ENCODE measurements around the gene TUBAL3.

DNA sequence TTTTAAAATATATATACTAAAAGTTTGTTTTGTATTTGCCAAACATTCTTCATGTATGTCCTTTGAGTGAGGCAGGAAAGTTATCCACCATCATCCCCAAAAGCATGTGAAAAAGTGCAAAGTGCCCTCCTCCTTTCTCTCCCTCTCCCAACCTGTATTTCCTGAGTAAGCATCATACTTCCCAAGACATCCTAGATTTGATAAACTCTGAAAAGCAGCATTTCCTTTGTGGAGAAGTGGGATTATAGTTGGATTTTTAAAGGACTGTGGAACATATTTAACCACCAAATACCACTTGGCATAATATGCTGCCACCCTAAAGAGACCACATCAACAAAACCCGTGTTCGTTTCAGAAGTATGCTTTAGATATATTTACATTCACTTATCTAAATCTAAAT, 44.6 kb upstream of the TUBAL3 start:
- TF ChIP-seq, protein P1, sequence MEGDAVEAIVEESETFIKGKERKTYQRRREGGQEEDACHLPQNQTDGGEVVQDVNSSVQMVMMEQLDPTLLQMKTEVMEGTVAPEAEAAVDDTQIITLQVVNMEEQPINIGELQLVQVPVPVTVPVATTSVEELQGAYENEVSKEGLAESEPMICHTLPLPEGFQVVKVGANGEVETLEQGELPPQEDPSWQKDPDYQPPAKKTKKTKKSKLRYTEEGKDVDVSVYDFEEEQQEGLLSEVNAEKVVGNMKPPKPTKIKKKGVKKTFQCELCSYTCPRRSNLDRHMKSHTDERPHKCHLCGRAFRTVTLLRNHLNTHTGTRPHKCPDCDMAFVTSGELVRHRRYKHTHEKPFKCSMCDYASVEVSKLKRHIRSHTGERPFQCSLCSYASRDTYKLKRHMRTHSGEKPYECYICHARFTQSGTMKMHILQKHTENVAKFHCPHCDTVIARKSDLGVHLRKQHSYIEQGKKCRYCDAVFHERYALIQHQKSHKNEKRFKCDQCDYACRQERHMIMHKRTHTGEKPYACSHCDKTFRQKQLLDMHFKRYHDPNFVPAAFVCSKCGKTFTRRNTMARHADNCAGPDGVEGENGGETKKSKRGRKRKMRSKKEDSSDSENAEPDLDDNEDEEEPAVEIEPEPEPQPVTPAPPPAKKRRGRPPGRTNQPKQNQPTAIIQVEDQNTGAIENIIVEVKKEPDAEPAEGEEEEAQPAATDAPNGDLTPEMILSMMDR (IDR thresholded peaks at IDR 0.05; ENCODE audit: low read depth, low read length) = no peak
- TF ChIP-seq POLR2A (IDR thresholded peaks at IDR 0.05; ENCODE audit: extremely low read depth, insufficient read length) (no peak), MYC (IDR thresholded peaks at IDR 0.05; ENCODE audit: low read depth, low read length) (no peak)
- TF ChIP-seq, protein P2, sequence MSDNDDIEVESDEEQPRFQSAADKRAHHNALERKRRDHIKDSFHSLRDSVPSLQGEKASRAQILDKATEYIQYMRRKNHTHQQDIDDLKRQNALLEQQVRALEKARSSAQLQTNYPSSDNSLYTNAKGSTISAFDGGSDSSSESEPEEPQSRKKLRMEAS (IDR thresholded peaks at IDR 0.05; ENCODE audit: low read depth, low read length) = no peak

Measured in NB4 (cell line).